ENCODE data around the gene ABI3BP.

- TF ChIP-seq EP300 (IDR thresholded peaks at IDR 0.05; ENCODE audit: borderline replicate concordance in 1 of 2, low read depth in 1 of 2, low read length in 1 of 2) (no peak), CTCF (IDR thresholded peaks at IDR 0.05) (no peak), IRF3 (IDR thresholded peaks at IDR 0.05; ENCODE audit: low read depth, low read length) (no peak), FOXJ3 (CRISPR knock-in tag; IDR thresholded peaks at IDR 0.05) (no peak), MXI1 (IDR thresholded peaks at IDR 0.05; ENCODE audit: low read depth, low read length) (no peak), POLR2AphosphoS5 (IDR thresholded peaks at IDR 0.05; ENCODE audit: low read depth, low read length) (no peak), FOSL2 (IDR thresholded peaks at IDR 0.05; ENCODE audit: borderline replicate concordance, low read depth) (no peak), USF2 (IDR thresholded peaks at IDR 0.05; ENCODE audit: borderline replicate concordance, low read depth, low read length) (no peak), RFX5 (IDR thresholded peaks at IDR 0.05; ENCODE audit: low read length) (no peak)
- TF ChIP-seq, protein P1, sequence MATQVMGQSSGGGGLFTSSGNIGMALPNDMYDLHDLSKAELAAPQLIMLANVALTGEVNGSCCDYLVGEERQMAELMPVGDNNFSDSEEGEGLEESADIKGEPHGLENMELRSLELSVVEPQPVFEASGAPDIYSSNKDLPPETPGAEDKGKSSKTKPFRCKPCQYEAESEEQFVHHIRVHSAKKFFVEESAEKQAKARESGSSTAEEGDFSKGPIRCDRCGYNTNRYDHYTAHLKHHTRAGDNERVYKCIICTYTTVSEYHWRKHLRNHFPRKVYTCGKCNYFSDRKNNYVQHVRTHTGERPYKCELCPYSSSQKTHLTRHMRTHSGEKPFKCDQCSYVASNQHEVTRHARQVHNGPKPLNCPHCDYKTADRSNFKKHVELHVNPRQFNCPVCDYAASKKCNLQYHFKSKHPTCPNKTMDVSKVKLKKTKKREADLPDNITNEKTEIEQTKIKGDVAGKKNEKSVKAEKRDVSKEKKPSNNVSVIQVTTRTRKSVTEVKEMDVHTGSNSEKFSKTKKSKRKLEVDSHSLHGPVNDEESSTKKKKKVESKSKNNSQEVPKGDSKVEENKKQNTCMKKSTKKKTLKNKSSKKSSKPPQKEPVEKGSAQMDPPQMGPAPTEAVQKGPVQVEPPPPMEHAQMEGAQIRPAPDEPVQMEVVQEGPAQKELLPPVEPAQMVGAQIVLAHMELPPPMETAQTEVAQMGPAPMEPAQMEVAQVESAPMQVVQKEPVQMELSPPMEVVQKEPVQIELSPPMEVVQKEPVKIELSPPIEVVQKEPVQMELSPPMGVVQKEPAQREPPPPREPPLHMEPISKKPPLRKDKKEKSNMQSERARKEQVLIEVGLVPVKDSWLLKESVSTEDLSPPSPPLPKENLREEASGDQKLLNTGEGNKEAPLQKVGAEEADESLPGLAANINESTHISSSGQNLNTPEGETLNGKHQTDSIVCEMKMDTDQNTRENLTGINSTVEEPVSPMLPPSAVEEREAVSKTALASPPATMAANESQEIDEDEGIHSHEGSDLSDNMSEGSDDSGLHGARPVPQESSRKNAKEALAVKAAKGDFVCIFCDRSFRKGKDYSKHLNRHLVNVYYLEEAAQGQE (IDR thresholded peaks at IDR 0.05; ENCODE audit: low read depth, low read length): no peak
- TF ChIP-seq, protein P2, sequence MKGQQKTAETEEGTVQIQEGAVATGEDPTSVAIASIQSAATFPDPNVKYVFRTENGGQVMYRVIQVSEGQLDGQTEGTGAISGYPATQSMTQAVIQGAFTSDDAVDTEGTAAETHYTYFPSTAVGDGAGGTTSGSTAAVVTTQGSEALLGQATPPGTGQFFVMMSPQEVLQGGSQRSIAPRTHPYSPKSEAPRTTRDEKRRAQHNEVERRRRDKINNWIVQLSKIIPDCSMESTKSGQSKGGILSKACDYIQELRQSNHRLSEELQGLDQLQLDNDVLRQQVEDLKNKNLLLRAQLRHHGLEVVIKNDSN (IDR thresholded peaks at IDR 0.05; ENCODE audit: borderline replicate concordance, low read depth): no peak
These were observed 143.1 kb downstream of the ABI3BP start for GRCh38 chr3:100850156-100850555.
